Stimulated activated naive B cell treated with anti-CD40 and anti-IgM and Interleukin-4, amounts not matched to agents 10 μg/mL and 1 μg/mL and 100 μg/mL, for 72 hours (primary cell): ENCODE measurements around the gene ACO2.
A peak's percentile ranks its signal among the peaks of the same experiment; 100 is the strongest.

ENCODE experiments used
- ATAC-seq, 2 donors: fragments of 150-1000 bp; cut with Tn5 transposase; replicated peaks; 2 replicates each; pipeline ENCODE4 v1.10.0; 2021; ENCODE audit warnings: moderate library complexity in 1 of 2
- DNase-seq: peaks from one replicate; pipeline ENCODE4 v3.0.0; 2021
- H3K27ac Mint-ChIP-seq: one replicate; pipeline ENCODE4 v1.8.0; 2022; ENCODE audit warnings: mild to moderate bottlenecking, mixed read lengths
- H3K27me3 Mint-ChIP-seq, 2 donors: one replicate each; pipeline ENCODE4 v1.8.0; 2022; ENCODE audit warnings: mixed read lengths in 2 of 2
- H3K36me3 Mint-ChIP-seq, 2 donors: one replicate each; pipeline ENCODE4 v1.8.0; 2022; ENCODE audit warnings: mixed read lengths in 2 of 2, mild to moderate bottlenecking in 1 of 2
- H3K4me1 Mint-ChIP-seq, 2 donors: one replicate each; pipeline ENCODE4 v1.8.0; 2022; ENCODE audit warnings: mixed read lengths in 2 of 2, mild to moderate bottlenecking in 1 of 2
- H3K4me3 Mint-ChIP-seq, 2 donors: one replicate each; pipeline ENCODE4 v1.8.0; 2022; ENCODE audit warnings: mild to moderate bottlenecking in 2 of 2, mixed read lengths in 2 of 2, moderate library complexity in 1 of 2
- H3K9me3 Mint-ChIP-seq, 2 donors: one replicate each; pipeline ENCODE4 v1.8.0; 2022; ENCODE audit warnings: mixed read lengths in 2 of 2, mild to moderate bottlenecking in 1 of 2

ACO2 gene

DNA sequence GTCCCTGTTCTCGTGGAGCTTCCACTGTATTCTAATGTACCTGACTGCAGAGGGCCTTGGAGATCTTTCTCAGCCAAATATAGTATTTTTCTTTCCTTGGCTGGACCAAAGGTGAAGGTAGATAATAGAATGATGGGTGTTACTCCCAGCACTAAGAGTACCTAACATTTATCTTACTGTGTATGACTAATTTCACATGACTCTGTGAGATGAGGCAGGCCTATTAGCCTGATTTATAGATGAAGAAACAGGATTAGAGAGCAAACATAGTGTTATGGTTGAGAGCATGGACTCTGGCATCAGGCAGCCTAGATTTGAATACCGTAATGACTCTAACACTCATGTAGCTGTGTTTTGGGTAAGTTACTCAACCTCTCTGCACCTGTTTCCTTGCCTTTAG lies 2.7 kb downstream of the ACO2 start:
- Mint-ChIP-seq H3K4me3 (no peak overlapping the region), H3K9me3 (no peaks in the 10 kb centered on the region), H3K4me1 (peaks cover 37 to 80% of the 10 kb centered on the region in 2 donors), H3K27ac (no peak overlapping the region), H3K36me3 (peaks cover 43 to 49% of the 10 kb centered on the region in 2 donors), H3K27me3 (no peaks in the 10 kb centered on the region)
- ATAC-seq: no peak
- DNase-seq: no peak

GRCh38 chr22:41474872-41475451 lies 6.0 kb downstream of the ACO2 start:
- DNase-seq (no peak), ATAC-seq (no peak)
- Mint-ChIP-seq H3K27me3 (no peaks in the 10 kb centered on the region), H3K4me1 (peaks cover 49 to 96% of the 10 kb centered on the region in 2 donors), H3K9me3 (no peaks in the 10 kb centered on the region), H3K4me3 (no peak overlapping the region), H3K36me3 (peaks cover 43 to 45% of the 10 kb centered on the region in 2 donors), H3K27ac (peak overlapping the region; percentile 92)

DNA sequence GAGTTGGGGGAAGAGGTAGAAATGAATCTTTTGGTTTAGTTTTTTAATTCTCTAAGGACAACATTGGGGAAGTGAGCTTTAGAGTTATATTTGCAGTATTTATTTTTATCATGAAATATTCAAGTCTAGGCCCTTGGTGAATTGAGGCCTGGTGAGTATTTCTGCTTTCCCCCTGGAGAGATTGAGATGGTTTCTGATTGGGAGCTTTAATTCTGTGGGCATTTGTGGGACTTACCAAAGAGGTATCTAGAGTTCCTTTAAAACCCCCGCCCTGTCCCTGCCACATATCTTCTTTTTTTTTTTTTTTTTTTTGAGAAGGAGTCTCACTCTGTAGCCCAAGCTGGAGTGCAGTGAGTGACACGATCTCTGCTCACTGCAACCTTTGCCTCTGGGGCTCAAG lies 9.6 kb downstream of the ACO2 start:
- Mint-ChIP-seq H3K9me3 (no peaks in the 10 kb centered on the region), H3K27me3 (no peaks in the 10 kb centered on the region), H3K4me3 (peak overlapping the region; percentile 60 to 71), H3K36me3 (peaks cover 26 to 47% of the 10 kb centered on the region in 2 donors), H3K27ac (peak overlapping the region; percentile 98), H3K4me1 (peaks cover 64 to 93% of the 10 kb centered on the region in 2 donors)
- ATAC-seq: peak; percentile 61 to 64
- no peak for DNase-seq

- ATAC-seq (peak; percentile 85 to 88), DNase-seq (peak; percentile 83)
- Mint-ChIP-seq H3K36me3 (peaks cover 24 to 46% of the 10 kb centered on the region in 2 donors), H3K27me3 (no peaks in the 10 kb centered on the region), H3K4me1 (peaks cover 62 to 93% of the 10 kb centered on the region in 2 donors), H3K9me3 (no peaks in the 10 kb centered on the region), H3K4me3 (peak overlapping the region; percentile 60 to 71), H3K27ac (peak overlapping the region; percentile 98)
Observed at GRCh38 chr22:41478891-41479521, 10.1 kb downstream of the ACO2 start.

- Mint-ChIP-seq H3K36me3 (peaks cover 23 to 46% of the 10 kb centered on the region in 2 donors), H3K27me3 (no peaks in the 10 kb centered on the region), H3K4me1 (peaks cover 62 to 89% of the 10 kb centered on the region in 2 donors), H3K4me3 (peak overlapping the region; percentile 71 to 76), H3K9me3 (no peaks in the 10 kb centered on the region), H3K27ac (peak overlapping the region; percentile 98)
- ATAC-seq (no peak), DNase-seq (no peak)
Observed at GRCh38 chr22:41479671-41480396, 10.9 kb downstream of the ACO2 start.

DNA sequence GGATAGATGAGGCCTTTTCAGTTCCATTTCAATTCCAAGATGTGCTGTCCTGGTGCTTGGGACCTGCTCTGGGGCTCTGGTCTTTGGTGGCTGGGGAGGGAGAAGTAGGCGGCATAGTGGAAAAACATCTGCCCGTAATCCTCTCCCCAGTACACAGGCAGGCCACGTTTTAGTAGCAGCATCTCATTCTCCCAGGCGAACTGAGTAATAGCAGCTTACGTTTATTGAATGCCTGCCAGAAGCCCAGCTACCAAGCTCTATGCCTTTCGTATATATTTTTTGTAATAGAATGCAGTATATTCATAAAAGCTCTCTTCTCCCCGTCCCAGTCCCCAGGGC lies 11.4 kb downstream of the ACO2 start:
- DNase-seq (no peak), ATAC-seq (no peak)
- Mint-ChIP-seq H3K27ac (peak overlapping the region; percentile 98), H3K36me3 (peaks cover 21 to 49% of the 10 kb centered on the region in 2 donors), H3K4me1 (peaks cover 63 to 90% of the 10 kb centered on the region in 2 donors), H3K27me3 (no peaks in the 10 kb centered on the region), H3K4me3 (peak overlapping the region; percentile 55 to 76), H3K9me3 (no peaks in the 10 kb centered on the region)

DNA sequence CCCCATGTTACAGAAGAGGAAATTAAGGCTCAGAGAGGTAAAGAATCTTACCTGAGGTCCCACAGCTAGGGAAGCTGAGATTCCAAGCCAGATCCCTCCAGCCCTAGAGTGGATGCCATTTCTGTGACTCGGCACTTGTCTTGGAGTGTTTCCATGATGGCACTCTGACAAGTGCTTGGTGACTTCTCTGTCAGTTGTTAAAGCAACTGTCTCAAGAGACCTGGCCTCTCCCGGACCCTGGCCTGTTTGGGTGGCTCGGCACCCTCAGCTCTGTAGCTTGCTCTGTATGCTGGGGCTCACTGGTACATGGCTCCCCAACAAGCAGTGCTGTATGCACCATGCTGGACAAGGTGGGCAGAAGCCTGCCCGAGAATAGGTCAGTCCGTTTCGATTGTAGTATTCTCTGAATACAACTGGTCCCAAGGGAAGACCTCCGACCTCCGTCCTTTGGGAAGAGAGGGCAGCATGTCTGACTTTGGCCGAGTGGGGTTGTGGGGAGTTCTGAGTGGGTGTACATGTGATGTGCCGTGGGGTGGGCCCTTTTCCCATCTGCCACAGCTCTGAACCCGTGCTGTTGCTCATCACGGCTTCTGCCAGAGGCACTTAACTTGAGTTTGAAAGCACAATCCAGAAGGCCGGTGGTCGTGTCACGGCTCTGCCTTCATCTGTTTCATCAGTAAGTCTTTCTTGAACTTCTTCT lies 12.4 kb downstream of the ACO2 start:
- H3K9me3 Mint-ChIP-seq: no peaks in the 10 kb centered on the region
- H3K27ac Mint-ChIP-seq: peak overlapping the region; percentile 98
- DNase-seq (no peak), ATAC-seq (no peak)
- peaks cover 66 to 90% of the 10 kb centered on the region in 2 donors for H3K4me1 Mint-ChIP-seq
- H3K27me3 Mint-ChIP-seq: no peaks in the 10 kb centered on the region
- H3K36me3 Mint-ChIP-seq: peaks cover 21 to 52% of the 10 kb centered on the region in 2 donors
- peak overlapping the region; percentile 35 to 57 for H3K4me3 Mint-ChIP-seq

DNA sequence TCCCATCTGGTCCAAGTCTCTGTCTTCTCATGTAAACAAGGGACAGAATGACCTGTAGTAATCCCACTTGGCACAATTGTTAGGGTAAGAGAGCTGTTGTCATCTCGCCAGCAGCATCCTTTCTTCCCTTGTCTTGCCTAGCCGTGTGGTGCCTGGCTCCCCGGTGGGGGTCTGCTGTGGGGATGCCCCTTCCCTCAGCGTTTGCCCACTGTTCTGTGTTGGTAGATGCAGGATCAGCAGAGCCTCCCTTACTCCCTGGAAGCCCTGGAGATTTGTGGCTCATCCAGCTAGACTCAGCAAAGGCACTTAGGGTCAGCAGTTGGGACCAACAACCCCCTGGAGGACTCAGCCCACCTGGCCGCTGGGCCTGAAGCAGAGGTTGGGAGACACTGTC lies 13.0 kb downstream of the ACO2 start:
- peaks cover 66 to 91% of the 10 kb centered on the region in 2 donors for H3K4me1 Mint-ChIP-seq
- peaks cover 19 to 53% of the 10 kb centered on the region in 2 donors for H3K36me3 Mint-ChIP-seq
- H3K9me3 Mint-ChIP-seq: no peaks in the 10 kb centered on the region
- H3K27me3 Mint-ChIP-seq: no peaks in the 10 kb centered on the region
- peak overlapping the region; percentile 98 for H3K27ac Mint-ChIP-seq
- DNase-seq: no peak
- peak overlapping the region; percentile 35 to 57 for H3K4me3 Mint-ChIP-seq
- ATAC-seq: no peak

GRCh38 chr22:41482319-41482935 lies 13.5 kb downstream of the ACO2 start:
- Mint-ChIP-seq H3K4me3 (peak overlapping the region; percentile 35 to 57), H3K27ac (peak overlapping the region; percentile 98), H3K4me1 (peaks cover 70 to 93% of the 10 kb centered on the region in 2 donors), H3K27me3 (no peaks in the 10 kb centered on the region), H3K9me3 (no peaks in the 10 kb centered on the region), H3K36me3 (peaks cover 22 to 55% of the 10 kb centered on the region in 2 donors)
- ATAC-seq (no peak), DNase-seq (no peak)

- Mint-ChIP-seq H3K27ac (peak overlapping the region; percentile 84), H3K9me3 (no peaks in the 10 kb centered on the region), H3K27me3 (no peaks in the 10 kb centered on the region), H3K4me1 (peaks cover 70 to 93% of the 10 kb centered on the region in 2 donors), H3K4me3 (peak overlapping the region; percentile 44 to 62), H3K36me3 (peaks cover 21 to 59% of the 10 kb centered on the region in 2 donors)
- DNase-seq (no peak), ATAC-seq (no peak)
Observed at GRCh38 chr22:41485033-41485432, 16.1 kb downstream of the ACO2 start.

GRCh38 chr22:41487037-41487935 lies 18.4 kb downstream of the ACO2 start:
- peak overlapping the region; percentile 86 for H3K27ac Mint-ChIP-seq
- no peaks in the 10 kb centered on the region for H3K9me3 Mint-ChIP-seq
- ATAC-seq: no peak
- peaks cover 54 to 84% of the 10 kb centered on the region in 2 donors for H3K4me1 Mint-ChIP-seq
- H3K27me3 Mint-ChIP-seq: no peaks in the 10 kb centered on the region
- no peak for DNase-seq
- peaks cover 24 to 50% of the 10 kb centered on the region in 2 donors for H3K36me3 Mint-ChIP-seq
- peak overlapping the region in 1 of 2 donors; percentile 58 for H3K4me3 Mint-ChIP-seq

DNA sequence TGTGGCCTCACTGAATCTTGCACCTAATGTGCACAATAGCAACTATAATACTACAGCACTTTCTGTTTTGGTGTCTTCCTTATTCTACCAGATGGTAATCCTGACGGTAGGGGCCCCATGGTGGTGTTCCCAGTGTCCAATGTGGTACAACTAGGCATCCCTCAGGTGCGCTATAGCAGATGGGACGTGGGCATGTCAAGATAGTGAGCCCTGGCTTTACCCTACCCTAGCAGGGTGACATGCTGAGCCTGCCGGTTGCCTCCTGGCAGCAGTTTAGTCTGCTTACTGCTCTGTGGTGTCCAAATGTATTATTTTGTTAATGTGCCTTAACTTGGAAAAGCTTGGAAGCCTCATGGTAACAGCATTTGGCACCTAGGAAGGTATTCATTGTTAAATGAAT lies 19.2 kb downstream of the ACO2 start:
- H3K4me3 Mint-ChIP-seq: peak overlapping the region in 1 of 2 donors; percentile 51
- peak overlapping the region; percentile 14 for H3K27ac Mint-ChIP-seq
- DNase-seq (no peak), ATAC-seq (no peak)
- H3K4me1 Mint-ChIP-seq: peaks cover 48 to 84% of the 10 kb centered on the region in 2 donors
- H3K36me3 Mint-ChIP-seq: peaks cover 27 to 43% of the 10 kb centered on the region in 2 donors
- H3K27me3 Mint-ChIP-seq: no peaks in the 10 kb centered on the region
- H3K9me3 Mint-ChIP-seq: no peaks in the 10 kb centered on the region
